ENCODE data around the gene NFATC3.

DNA sequence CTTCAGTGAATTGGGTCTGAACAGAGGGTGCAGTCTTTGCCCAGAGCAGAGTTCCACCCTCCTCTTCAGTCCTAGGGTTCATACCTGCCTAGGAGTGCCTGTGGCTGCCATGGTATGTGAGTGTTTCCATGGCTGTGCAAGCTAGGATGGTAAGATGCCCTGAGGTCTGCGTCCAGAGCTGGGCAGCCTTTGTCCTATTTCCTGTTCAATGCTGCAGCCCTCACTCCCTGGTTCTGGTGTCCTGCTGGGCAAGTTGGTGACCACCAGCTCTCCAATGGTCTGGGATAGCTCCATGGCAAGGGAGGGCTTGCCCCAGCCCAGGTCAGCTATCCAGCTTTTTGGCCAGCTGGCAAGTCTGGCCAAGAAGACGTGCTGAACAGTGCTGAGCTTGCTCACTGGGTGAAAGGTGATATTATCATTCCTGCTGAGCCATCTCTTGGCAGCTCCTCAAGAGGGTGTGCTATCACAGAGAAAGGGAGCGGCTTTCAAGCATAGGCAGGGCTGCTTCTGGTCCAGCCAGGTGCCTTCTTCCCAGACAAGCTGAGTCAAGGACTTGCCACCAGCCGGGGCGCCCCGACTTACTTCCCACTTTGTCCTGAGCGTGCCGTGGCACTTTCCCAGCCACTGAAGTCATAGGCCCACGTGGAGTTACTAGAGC is 13.0 kb upstream of the NFATC3 start:
- TF ChIP-seq, protein P1, sequence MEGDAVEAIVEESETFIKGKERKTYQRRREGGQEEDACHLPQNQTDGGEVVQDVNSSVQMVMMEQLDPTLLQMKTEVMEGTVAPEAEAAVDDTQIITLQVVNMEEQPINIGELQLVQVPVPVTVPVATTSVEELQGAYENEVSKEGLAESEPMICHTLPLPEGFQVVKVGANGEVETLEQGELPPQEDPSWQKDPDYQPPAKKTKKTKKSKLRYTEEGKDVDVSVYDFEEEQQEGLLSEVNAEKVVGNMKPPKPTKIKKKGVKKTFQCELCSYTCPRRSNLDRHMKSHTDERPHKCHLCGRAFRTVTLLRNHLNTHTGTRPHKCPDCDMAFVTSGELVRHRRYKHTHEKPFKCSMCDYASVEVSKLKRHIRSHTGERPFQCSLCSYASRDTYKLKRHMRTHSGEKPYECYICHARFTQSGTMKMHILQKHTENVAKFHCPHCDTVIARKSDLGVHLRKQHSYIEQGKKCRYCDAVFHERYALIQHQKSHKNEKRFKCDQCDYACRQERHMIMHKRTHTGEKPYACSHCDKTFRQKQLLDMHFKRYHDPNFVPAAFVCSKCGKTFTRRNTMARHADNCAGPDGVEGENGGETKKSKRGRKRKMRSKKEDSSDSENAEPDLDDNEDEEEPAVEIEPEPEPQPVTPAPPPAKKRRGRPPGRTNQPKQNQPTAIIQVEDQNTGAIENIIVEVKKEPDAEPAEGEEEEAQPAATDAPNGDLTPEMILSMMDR (IDR thresholded peaks at IDR 0.05) = no peak
- TF ChIP-seq POLR2A (IDR thresholded peaks at IDR 0.05) = no peak
